GM06990 (cell line): ENCODE results near the gene AGXT2.

Experiments used
- DNase-seq: peaks from one replicate; pipeline ENCODE4 v3.0.0-alpha.2; 2011; ENCODE audit not compliant: insufficient read length; ENCODE audit errors: extremely low read depth
- H3K27me3 ChIP-seq: replicated peaks from 2 replicates; pipeline ENCODE4 v1.6.0; 2011; ENCODE audit warnings: low read length; ENCODE audit not compliant: control insufficient read depth, insufficient read depth
- H3K36me3 ChIP-seq: 2 replicates; pipeline ENCODE4 v1.5.1; 2011; ENCODE audit warnings: low read length; ENCODE audit not compliant: control insufficient read depth, insufficient read depth
- H3K4me3 ChIP-seq: replicated peaks from 2 replicates; pipeline ENCODE4 v1.5.1; 2011; ENCODE audit warnings: low read depth, mild to moderate bottlenecking, control low read depth, low read length
- TF ChIP-seq, protein P1 (sequence below): IDR thresholded peaks from 2 replicates; pipeline ENCODE4 v1.5.1; 2011; ENCODE audit warnings: low read length, control low read depth, mild to moderate bottlenecking, inconsistent platforms; ENCODE audit not compliant: insufficient read depth, poor library complexity, severe bottlenecking

AGXT2 gene

DNA sequence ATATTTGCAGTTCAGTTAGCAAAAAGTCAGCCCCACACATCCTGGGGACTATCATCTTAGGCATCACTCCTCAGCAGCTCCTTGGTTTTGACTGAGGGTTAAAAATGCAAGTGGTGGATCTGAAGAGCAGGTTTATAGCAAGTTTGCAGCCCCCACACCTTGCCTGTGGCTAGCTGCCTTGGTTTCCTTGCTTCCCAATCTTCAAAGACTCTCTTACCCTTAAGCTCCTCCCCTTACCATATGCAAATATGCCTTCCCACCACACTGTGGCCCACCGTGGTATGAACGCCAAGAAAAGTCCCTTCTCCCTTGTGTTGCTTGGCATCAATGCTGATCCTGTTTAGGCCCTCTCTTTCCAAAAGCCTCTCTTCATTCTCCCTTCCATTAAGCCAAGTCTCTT, 45.0 kb upstream of the AGXT2 start:
- Histone ChIP-seq H3K27me3 (no peaks in the 10 kb centered on the region), H3K36me3 (no peaks in the 10 kb centered on the region), H3K4me3 (no peak overlapping the region)
- TF ChIP-seq, protein P1, sequence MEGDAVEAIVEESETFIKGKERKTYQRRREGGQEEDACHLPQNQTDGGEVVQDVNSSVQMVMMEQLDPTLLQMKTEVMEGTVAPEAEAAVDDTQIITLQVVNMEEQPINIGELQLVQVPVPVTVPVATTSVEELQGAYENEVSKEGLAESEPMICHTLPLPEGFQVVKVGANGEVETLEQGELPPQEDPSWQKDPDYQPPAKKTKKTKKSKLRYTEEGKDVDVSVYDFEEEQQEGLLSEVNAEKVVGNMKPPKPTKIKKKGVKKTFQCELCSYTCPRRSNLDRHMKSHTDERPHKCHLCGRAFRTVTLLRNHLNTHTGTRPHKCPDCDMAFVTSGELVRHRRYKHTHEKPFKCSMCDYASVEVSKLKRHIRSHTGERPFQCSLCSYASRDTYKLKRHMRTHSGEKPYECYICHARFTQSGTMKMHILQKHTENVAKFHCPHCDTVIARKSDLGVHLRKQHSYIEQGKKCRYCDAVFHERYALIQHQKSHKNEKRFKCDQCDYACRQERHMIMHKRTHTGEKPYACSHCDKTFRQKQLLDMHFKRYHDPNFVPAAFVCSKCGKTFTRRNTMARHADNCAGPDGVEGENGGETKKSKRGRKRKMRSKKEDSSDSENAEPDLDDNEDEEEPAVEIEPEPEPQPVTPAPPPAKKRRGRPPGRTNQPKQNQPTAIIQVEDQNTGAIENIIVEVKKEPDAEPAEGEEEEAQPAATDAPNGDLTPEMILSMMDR = no peak
- DNase-seq = no peak

DNA sequence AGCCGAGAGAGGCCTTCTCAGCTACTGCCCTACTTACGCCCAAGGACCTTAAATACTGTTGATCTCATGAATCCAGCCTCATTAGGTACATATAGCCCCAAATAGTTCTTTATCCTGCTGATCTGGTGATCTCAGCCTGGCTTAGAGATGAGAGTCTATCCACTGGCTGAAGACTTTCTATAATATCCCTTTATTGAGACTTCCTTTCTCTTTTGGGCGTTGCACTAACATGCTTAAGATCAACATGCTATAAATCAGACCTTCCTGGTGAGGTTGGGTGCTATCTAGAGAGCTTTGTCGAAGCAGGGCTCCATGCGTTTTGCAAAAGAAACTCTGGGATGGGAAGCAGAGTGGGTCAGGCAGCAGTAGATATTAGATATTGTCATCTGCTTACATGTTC, 44.0 kb upstream of the AGXT2 start:
- H3K4me3 ChIP-seq = no peak overlapping the region
- no peak for DNase-seq
- no peaks in the 10 kb centered on the region for H3K27me3 ChIP-seq
- no peaks in the 10 kb centered on the region for H3K36me3 ChIP-seq
- TF ChIP-seq, protein P1 = no peak

DNA sequence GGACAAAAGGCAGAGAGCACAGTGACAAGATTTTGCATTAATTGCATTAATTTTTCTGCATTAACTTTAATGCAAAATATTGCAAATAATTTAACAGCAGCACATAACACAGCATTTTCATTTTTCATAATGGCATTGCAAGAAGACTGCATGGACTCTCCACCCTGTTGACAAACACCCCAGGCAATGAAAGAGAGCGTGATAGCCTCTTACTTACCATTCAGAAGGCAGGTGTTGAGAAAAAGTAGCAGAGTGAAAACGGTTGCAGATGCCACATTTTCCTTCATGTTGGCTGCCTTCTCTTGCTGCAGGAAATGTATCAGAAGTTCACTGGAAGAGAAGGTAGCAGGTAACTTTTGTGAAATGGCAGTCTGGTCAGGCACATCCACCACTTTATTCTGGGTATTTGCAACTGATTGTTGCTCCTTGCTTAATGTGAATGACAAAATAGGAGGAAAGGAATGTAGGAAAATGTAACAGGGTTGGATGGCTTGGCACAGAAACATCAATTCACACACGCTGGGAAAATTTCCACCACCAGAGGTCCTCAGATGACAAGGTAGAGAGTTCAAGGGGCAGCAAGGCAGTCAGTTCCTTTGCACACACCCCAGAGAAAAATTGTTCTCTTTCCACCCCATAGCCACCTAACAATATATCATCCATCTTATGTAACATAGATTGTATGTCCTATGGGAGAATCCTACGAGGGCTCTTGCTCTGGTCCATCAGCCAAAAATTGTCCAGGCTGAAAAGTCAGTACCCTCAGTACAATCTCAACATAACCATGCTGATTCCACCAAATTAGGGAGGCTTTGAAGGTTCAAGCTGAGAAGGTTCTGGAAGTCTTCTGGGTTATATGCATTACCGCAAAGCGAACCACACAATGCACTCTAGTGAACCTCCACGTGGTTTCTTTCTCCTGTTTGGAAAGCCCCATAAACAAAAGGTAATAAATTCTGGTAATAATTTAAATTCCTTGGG, 41.9 kb upstream of the AGXT2 start:
- DNase-seq = peak; percentile 6
- TF ChIP-seq, protein P1 = peak; percentile 78

DNA sequence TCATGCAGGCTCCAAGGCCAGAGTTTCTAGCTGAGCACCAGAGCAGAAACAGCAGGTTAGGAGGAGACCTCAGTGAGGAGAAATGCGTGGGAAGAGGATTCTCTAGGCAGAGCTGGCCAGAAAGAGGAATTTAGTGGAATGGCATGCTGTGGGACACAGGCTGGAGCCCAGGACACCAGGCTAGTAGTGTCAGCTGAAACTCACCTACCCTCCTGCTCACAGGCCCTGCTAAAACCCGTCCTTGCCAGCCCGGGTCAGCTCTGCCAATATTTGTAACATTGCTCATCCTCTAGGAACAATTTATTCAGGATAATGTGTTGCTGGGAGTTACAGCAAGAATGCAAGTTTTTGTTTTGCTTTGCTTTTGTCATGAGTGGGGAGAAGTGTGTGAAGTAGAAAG, 40.2 kb upstream of the AGXT2 start:
- no peak for DNase-seq
- Histone ChIP-seq H3K27me3 (no peaks in the 10 kb centered on the region; the same call in 1 of the 2 replicates), H3K4me3 (no peak overlapping the region), H3K36me3 (no peaks in the 10 kb centered on the region)
- TF ChIP-seq, protein P1 = no peak

More for the DNA sequence above, 41.9 kb upstream of the AGXT2 start:
- Histone ChIP-seq H3K4me3 (no peak overlapping the region), H3K36me3 (no peaks in the 10 kb centered on the region), H3K27me3 (no peaks in the 10 kb centered on the region; the same call in 1 of the 2 replicates)

DNA sequence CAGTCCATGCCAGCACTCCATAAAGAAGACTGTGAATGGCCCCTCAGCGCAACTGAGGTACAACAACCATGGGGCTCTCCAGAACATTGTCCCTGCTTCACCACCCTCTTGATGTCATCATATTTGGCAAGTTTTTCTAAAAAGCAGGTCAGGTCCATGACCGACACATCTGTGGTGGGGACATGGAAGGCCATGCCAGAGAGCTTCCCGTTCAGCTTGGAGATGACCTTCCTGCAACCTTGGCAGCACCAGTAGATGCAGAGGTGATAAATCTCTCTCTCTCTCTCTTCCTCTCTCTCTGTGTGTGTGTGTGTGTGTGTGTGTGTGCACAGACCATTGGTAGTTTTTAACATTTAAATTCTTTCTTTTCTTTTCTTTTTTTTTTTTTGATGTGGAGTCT, 35.4 kb upstream of the AGXT2 start:
- TF ChIP-seq, protein P1 = no peak

More for the DNA sequence above, 35.4 kb upstream of the AGXT2 start:
- DNase-seq = no peak
- H3K4me3 ChIP-seq = no peak overlapping the region
- H3K36me3 ChIP-seq = no peaks in the 10 kb centered on the region
- H3K27me3 ChIP-seq = no peaks in the 10 kb centered on the region; the same call in 1 of the 2 replicates
